ENCODE measurements around the gene STRC.
"Not testable (repeated sequence)": the region's sequence is repeated elsewhere in the genome, so short reads cannot be mapped to it uniquely, and the experiment has no call there.

The STRC gene

GRCh38 chr15:43589778-43590466 is 28.7 kb downstream of the STRC start, which contains the start of gene PPIP5K1:
Gene PPIP5K1, minus strand, starts transcription at chr15:43590208. Its CDS starts 5,704 bp downstream, at chr15:43584504.
- intact Hi-C loops (cut with DNase I); DNase-seq: not testable (repeated sequence)

DNA sequence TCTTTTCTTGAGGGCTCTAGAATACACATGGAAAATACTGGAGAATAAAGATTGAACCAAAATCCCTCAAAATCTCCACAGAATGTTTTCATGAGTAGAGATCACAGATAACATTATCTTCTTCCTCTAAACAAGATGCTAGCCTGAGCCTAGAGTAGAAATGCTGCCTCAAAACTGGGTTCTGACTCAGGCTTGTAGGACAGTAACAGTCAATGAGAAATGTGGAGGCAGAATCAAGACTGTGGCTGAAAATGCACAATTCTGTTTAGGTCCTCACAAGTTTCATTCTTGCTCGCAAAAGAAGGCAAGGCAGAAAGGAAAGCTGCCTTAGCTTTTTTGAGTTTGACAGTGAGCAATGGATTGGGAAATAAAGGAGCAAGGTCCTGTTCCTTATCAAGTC is 44.0 kb downstream of the STRC start:
- intact Hi-C loops (cut with DNase I); DNase-seq: not testable (repeated sequence)

DNA sequence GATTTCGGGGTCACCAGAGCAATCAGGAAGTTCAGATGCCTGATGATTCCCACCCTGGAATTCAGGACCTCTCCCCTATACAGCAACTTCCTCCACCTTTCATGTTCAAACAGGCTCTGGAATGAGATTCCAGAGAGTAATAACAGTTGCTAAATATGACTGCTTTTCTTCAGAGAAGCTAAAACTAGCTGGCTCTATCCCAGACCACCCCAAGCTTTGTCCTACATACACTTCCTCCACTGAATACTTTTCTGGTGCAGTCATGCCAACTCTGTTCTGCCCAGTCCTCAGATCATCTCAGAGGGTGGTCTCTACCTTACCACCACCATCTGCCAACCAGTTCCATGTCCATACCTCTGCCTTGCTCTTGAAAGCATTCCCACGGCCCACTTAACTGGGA is 52.0 kb downstream of the STRC start:
- intact Hi-C loops (cut with DNase I); DNase-seq: not testable (repeated sequence)

DNA sequence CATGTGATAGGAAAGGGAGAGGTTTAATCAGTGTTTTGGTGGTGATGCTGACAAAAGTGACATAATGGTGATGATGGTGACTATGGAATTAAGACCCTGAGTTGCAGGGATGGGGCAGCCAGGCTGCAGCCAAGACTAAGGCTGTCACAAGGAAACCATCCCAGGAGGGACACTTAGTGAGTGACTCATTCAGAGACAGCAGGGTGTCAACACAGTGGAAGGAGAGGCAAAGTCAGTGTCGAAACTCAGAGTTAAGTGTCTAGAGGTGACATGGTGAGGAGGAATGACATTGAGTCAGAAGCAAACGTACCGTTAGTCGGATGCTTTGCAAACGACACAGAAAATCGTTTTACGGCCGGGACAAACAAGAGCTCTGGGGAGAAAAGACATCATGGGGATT is 54.8 kb downstream of the STRC start:
- intact Hi-C loops (cut with DNase I); DNase-seq: not testable (repeated sequence)

DNA sequence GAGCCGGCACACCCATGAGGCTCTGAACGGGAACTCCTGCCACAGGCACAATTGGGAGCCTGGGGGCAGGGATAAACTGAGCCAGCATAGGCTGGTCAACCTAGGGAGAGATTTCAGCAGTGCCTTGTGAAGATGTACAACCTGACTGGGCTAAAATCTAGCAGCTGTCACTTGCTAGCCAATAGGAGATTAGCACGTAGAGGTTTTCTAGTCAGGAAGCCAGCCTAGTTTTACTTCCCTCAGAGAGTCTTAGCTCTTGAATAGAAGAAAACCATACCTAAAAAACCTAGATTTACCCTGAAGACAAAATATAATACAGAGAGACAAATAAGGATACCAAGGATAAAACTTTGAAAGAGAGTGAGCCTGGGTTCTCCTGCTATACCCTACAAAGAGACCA is 55.8 kb downstream of the STRC start:
- DNase-seq; intact Hi-C loops (cut with DNase I): not testable (repeated sequence)

GRCh38 chr15:43552986-43553385 is 65.6 kb downstream of the STRC start:
- intact Hi-C loops (cut with DNase I), result no loop called here
- DNase-seq, result no peak

- no peak for DNase-seq
- intact Hi-C loops (cut with DNase I), result no loop called here
These were observed 66.3 kb downstream of the STRC start for GRCh38 chr15:43552256-43552655.

DNA sequence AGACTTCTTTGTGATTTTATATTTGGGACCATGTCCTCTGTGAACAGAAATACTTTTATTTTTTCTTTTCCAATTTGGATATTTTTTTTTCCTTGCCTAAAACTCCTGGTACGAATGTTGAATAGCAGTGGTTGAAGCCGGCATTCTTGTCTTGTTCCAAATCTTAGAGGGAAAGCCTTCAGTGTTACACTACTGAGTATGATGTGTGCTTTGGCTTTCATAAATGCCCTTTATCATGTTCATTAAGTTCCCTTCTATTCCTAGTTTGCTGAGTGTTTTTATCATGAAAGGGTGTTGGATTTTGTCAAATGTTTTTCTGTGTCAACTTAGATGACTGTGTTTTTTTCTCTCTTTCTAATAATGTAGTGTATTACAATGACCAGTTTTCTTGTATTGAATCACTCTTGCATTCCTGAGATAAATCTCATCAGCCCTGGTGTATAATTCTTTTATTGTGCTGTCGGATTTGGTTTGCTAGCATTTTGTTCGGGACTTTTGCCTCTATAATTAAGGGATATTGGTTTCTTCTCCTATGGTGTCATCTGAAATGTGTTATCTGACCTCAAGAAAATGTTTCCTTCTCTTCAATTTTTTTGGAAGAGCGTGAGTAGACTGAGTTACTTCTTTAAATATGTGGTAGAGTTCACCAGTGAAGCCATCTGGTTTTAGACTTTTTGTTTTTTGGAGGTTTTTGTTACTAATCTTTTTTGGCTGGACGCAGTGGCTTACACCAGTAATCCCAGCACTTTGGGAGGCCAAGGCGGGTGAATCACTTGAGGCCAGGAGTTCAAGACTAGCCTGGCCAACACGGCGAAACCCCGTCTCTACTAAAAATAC is 67.9 kb downstream of the STRC start:
- DNase-seq, result no peak

More for the DNA sequence above, 67.9 kb downstream of the STRC start:
- intact Hi-C loops (cut with DNase I), result no loop called here

Measured in head of caudate nucleus (tissue), 42 donors.